Type B pancreatic cell (in vitro differentiated cells): ENCODE data around the gene CAVIN2. TPM values are rescaled to one million over a fixed set of nuclear protein-coding genes. Genes with fewer than 3 reads are reported as not detected.

Experiments
- DNase-seq: peaks from one replicate; pipeline ENCODE4 v3.0.0; 2021; ENCODE audit warnings: mixed read lengths; ENCODE audit not compliant: unreplicated experiment; ENCODE audit errors: extremely low spot score
- H3K27ac Mint-ChIP-seq: 2 replicates; pipeline ENCODE4 v1.8.0; 2021; ENCODE audit warnings: mild to moderate bottlenecking, mixed read lengths
- H3K27me3 Mint-ChIP-seq: 2 replicates; pipeline ENCODE4 v1.8.0; 2021; ENCODE audit warnings: mixed read lengths
- H3K36me3 Mint-ChIP-seq: 2 replicates; pipeline ENCODE4 v1.8.0; 2021; ENCODE audit warnings: mixed read lengths
- H3K4me1 Mint-ChIP-seq: one replicate; pipeline ENCODE4 v1.8.0; 2021; ENCODE audit warnings: mixed read lengths; ENCODE audit not compliant: unreplicated experiment
- H3K4me3 Mint-ChIP-seq: 2 replicates; pipeline ENCODE4 v1.8.0; 2021; ENCODE audit warnings: mild to moderate bottlenecking, mixed read lengths
- H3K9me3 Mint-ChIP-seq: 2 replicates; pipeline ENCODE4 v1.8.0; 2021; ENCODE audit warnings: mixed read lengths
- CTCF ChIP-seq: fragments of 200-600 bp; sonication (generic); conservative IDR thresholded peaks from 2 replicates; pipeline ENCODE4 v1.5.0; 2021; ENCODE audit warnings: antibody characterized with exemption, mild to moderate bottlenecking
- total RNA-seq: library from RNA; stranded (reverse); gene quantifications from 2 replicates; pipeline ENCODE4 v1.2.1, GENCODE V29; 2021; ENCODE audit warnings: low replicate concordance

Gene CAVIN2
- total RNA-seq, 1 donor from 2014 or later = 2.9 TPM

- H3K4me1 Mint-ChIP-seq = peaks cover 7% of the 10 kb centered on the region
- no peaks in the 10 kb centered on the region for H3K27me3 Mint-ChIP-seq
- no peaks in the 10 kb centered on the region for H3K36me3 Mint-ChIP-seq
- H3K27ac Mint-ChIP-seq = no peak overlapping the region
- H3K9me3 Mint-ChIP-seq = peaks cover 10% of the 10 kb centered on the region
- H3K4me3 Mint-ChIP-seq = no peak overlapping the region
- DNase-seq = no peak
- no peak for TF ChIP-seq CTCF
These were observed 44.8 kb upstream of the CAVIN2 start for GRCh38 chr2:191891656-191892055.

- DNase-seq = no peak
- no peak for TF ChIP-seq CTCF
- Mint-ChIP-seq H3K4me1 (peaks cover 11% of the 10 kb centered on the region), H3K4me3 (no peak overlapping the region), H3K27me3 (no peaks in the 10 kb centered on the region), H3K36me3 (no peaks in the 10 kb centered on the region), H3K9me3 (peaks cover 10% of the 10 kb centered on the region), H3K27ac (no peak overlapping the region)
These were observed 43.0 kb upstream of the CAVIN2 start for GRCh38 chr2:191889931-191890330.

DNA sequence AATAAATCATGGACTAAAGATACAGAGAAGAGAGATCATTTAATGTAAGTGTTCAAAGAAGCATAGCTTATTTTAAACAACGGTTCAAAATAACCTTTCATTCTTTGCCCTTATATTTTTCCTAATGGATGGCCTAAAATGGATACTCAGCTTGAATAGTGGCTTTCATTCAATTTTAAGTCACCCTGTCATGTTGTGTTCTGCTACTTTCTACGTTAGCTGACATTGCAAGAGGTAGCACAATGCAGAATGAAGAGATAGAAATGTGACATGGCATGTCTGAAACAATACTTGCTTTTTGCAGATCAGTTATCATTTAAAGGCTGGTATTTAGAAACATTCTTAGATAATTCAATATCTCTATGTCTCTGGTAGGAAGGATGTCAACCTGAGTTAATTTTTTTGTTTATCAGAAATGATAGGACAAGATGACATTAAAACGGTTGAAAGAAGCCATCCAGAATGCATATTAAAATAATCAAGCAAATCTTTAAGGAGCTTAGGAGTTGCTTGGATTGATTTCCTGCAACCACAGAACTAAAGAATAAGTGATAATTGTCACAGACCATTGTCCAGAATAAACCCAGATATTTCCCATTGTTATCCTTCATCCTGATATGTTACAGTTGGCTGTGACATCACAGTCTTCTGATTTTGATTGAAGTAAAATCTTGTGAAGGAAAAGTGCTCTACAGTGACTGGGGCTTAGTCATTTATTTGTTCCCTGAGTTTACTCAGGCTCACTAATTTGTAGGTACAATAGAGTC is 41.7 kb upstream of the CAVIN2 start:
- H3K4me1 Mint-ChIP-seq = peaks cover 9% of the 10 kb centered on the region
- no peak overlapping the region for H3K4me3 Mint-ChIP-seq
- H3K27me3 Mint-ChIP-seq = no peaks in the 10 kb centered on the region
- H3K9me3 Mint-ChIP-seq = peaks cover 10% of the 10 kb centered on the region
- no peak for TF ChIP-seq CTCF
- no peak overlapping the region for H3K27ac Mint-ChIP-seq
- no peaks in the 10 kb centered on the region for H3K36me3 Mint-ChIP-seq
- DNase-seq = no peak

DNA sequence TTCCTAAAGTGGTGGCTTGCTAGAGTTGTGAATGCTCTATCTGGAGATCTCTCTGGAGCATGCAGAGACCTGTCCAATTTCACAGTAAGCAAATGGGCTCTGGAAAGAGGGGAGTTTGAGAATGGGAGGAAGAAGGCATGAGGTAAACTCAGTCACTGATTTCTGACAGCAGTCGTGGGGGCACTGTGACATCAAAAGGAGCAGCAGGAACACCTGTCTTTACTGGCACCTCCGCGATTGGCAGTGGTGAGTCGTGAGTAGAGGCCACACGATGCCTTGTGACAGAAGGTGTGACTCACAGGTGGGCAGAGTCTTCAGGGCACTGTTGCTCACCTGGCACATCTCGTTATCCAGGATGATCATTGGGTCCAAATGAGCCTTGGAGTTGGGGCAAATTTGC is 38.8 kb upstream of the CAVIN2 start:
- peaks cover 17% of the 10 kb centered on the region for H3K9me3 Mint-ChIP-seq
- peaks cover 9% of the 10 kb centered on the region for H3K4me1 Mint-ChIP-seq
- peak overlapping the region; percentile 11 for H3K4me3 Mint-ChIP-seq

DNA sequence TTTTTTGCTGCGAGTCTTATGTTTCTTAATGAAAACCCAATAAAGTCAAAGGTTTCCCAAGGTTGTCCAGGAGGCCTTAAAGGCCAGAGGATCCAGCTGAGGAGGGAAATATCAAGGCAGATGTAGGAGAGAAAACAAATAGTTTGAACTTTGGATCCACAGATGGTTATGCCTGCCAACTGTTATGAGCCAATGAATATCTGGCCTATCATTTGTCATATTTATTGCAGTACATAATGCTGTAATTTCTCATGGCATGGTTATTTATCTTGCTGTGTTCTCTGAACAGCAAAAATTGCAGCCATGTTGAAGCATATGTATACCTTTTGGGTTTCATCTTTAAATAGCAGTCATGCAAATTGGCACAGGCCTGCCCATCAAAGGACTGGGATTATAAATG is 38.2 kb upstream of the CAVIN2 start:
- Mint-ChIP-seq H3K27me3 (no peaks in the 10 kb centered on the region), H3K4me1 (peaks cover 9% of the 10 kb centered on the region), H3K27ac (no peak overlapping the region), H3K9me3 (peaks cover 14% of the 10 kb centered on the region), H3K36me3 (no peaks in the 10 kb centered on the region), H3K4me3 (peak overlapping the region; percentile 11)
- no peak for DNase-seq
- TF ChIP-seq CTCF = no peak

More for the DNA sequence above, 38.8 kb upstream of the CAVIN2 start:
- no peak overlapping the region for H3K27ac Mint-ChIP-seq
- no peaks in the 10 kb centered on the region for H3K36me3 Mint-ChIP-seq
- no peak for DNase-seq
- H3K27me3 Mint-ChIP-seq = no peaks in the 10 kb centered on the region
- TF ChIP-seq CTCF = no peak
